HUES48 (cell line): Measurements from ENCODE around the gene NFX1.
"Not testable (repeated sequence)": the region's sequence is repeated elsewhere in the genome, so short reads cannot be mapped to it uniquely, and the experiment has no call there.

Source experiments
- H3K27ac ChIP-seq: one replicate; pipeline ENCODE4 v1.7.0; 2013; ENCODE audit warnings: low read depth, low read length, inconsistent platforms
- H3K27me3 ChIP-seq: 2 replicates; pipeline ENCODE4 v1.6.1; 2013; ENCODE audit warnings: mild to moderate bottlenecking, low read length; ENCODE audit not compliant: control insufficient read depth, insufficient read depth
- H3K36me3 ChIP-seq: 2 replicates; pipeline ENCODE4 v1.6.1; 2013; ENCODE audit warnings: low read length; ENCODE audit not compliant: control insufficient read depth, insufficient read depth
- H3K4me1 ChIP-seq: 2 replicates; pipeline ENCODE4 v1.6.1; 2013; ENCODE audit warnings: mild to moderate bottlenecking, low read length; ENCODE audit not compliant: control insufficient read depth, insufficient read depth
- H3K4me3 ChIP-seq: 2 replicates; pipeline ENCODE4 v1.5.1; 2013; ENCODE audit warnings: mild to moderate bottlenecking, low read depth, low read length
- H3K9ac ChIP-seq: 2 replicates; pipeline ENCODE4 v1.6.1; 2013; ENCODE audit warnings: mild to moderate bottlenecking, low read depth, low read length, moderate library complexity
- H3K9me3 ChIP-seq: 2 replicates; pipeline ENCODE4 v1.6.1; 2013; ENCODE audit warnings: low read length; ENCODE audit not compliant: control insufficient read depth, insufficient read depth

The NFX1 gene

GRCh38 chr9:33310748-33311147 is 20.4 kb downstream of the NFX1 start:
- no peaks in the 10 kb centered on the region for H3K27me3 ChIP-seq
- H3K4me3 ChIP-seq = no peak overlapping the region
- no peaks in the 10 kb centered on the region for H3K9me3 ChIP-seq
- H3K9ac ChIP-seq = no peak overlapping the region
- no peaks in the 10 kb centered on the region for H3K4me1 ChIP-seq
- no peak overlapping the region for H3K27ac ChIP-seq
- H3K36me3 ChIP-seq = peaks cover 97% of the 10 kb centered on the region

DNA sequence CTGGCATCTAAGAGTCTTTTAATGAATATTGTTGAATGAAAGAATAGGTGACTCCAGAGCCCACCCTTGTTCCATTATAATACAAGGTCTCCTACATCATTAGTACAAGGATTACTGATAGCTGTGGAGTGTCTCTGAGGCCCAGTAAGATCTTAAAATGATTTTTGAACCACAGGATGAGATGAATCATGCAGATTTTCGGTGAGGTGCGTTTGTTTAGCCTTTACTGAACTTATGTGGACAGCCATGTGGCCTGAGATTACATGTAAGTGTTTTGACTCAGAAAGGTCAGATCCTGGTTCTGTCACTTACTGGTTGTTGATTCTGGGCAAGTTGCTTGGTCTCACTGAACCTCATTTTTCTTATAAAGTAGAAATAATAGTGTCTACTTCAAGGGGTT is 21.6 kb downstream of the NFX1 start:
- no peaks in the 10 kb centered on the region for H3K27me3 ChIP-seq
- H3K27ac ChIP-seq = no peak overlapping the region
- peaks cover 96% of the 10 kb centered on the region for H3K36me3 ChIP-seq
- no peaks in the 10 kb centered on the region for H3K4me1 ChIP-seq
- H3K4me3 ChIP-seq = no peak overlapping the region
- H3K9ac ChIP-seq = no peak overlapping the region
- H3K9me3 ChIP-seq = no peaks in the 10 kb centered on the region

- H3K27ac ChIP-seq = no peak overlapping the region
- H3K4me3 ChIP-seq = no peak overlapping the region
- H3K9me3 ChIP-seq = no peaks in the 10 kb centered on the region
- peaks cover 93% of the 10 kb centered on the region for H3K36me3 ChIP-seq
- H3K4me1 ChIP-seq = no peaks in the 10 kb centered on the region
- H3K27me3 ChIP-seq = no peaks in the 10 kb centered on the region
- no peak overlapping the region for H3K9ac ChIP-seq
Observed at GRCh38 chr9:33315371-33315770, 25.1 kb downstream of the NFX1 start.

DNA sequence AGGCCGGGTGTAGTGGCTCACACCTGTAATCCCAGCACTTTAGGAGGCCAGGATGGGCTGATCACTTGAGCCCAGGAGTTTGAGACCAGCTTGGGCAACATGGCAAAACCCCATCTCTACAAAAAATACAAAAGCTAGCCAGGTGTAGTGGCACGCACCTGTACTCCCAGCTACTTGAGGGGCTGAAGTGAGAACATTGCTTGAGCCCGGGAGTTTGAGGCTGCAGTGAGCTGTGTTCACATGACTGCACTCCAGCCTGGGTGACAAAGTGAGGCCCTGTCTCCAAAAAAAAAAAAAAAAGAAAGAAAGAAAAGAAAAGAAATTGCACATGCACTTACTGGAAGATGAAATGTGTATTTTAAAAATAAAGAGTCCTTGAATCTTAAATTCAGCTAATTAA is 26.8 kb downstream of the NFX1 start:
- not testable (repeated sequence) for H3K9ac ChIP-seq, H3K9me3 ChIP-seq, H3K27ac ChIP-seq, H3K4me3 ChIP-seq, H3K4me1 ChIP-seq, H3K27me3 ChIP-seq
- peaks cover 93% of the 10 kb centered on the region for H3K36me3 ChIP-seq

DNA sequence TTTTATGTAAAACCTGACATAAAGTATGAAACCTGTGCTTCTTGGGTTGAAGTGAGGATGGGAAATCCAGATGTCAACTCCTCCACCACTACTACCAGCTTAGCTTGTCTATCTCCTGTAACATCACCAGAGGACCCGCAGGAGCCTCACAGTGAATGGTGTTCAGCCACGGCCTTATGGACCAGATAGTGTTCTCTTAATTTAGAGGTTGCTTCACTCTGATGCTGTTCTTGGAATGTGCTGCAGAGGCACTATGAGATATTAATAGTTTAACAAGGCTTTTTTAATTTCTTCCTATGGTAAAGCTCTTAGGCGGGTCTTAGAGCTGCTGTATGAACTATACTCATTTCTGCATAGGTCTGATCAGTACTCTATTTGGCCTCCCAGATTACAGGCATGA is 27.9 kb downstream of the NFX1 start:
- no peak overlapping the region for H3K9ac ChIP-seq
- no peaks in the 10 kb centered on the region for H3K4me1 ChIP-seq
- no peak overlapping the region for H3K27ac ChIP-seq
- H3K27me3 ChIP-seq = no peaks in the 10 kb centered on the region
- H3K4me3 ChIP-seq = no peak overlapping the region
- H3K36me3 ChIP-seq = peaks cover 93% of the 10 kb centered on the region
- no peaks in the 10 kb centered on the region for H3K9me3 ChIP-seq

DNA sequence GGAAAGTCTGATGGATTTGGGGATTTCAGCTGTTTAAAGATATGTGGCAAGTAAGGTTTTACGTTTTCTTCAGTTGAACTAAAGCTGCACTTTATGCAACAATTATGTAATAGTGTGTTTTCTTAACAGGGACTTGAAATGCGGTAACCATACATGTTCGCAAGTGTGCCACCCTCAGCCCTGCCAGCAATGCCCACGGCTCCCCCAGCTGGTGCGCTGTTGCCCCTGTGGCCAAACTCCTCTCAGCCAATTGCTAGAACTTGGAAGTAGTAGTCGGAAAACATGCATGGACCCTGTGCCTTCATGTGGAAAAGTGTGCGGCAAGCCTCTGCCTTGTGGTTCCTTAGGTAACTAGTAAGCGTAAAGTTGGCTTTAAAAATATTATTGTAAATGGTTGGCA is 28.5 kb downstream of the NFX1 start:
- Histone ChIP-seq H3K4me3 (no peak overlapping the region), H3K9ac (no peak overlapping the region), H3K27me3 (no peaks in the 10 kb centered on the region), H3K4me1 (no peaks in the 10 kb centered on the region), H3K36me3 (peaks cover 88% of the 10 kb centered on the region), H3K9me3 (no peaks in the 10 kb centered on the region), H3K27ac (no peak overlapping the region)

DNA sequence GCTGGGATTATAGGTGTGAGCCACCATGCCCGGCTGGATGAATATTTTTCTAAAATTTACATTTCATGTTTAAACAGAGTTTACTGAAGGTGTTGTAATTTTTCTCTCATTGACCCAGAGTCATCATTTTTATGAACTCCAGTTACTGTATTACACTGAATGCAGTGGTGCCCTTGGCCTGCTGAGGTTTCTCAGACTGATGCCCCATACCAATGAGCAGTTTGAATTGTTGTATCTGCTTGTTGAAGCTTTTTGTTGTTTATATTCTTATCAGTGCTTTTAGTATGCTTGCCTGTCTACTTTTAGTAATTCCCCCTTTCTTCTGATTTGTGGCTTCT is 29.9 kb downstream of the NFX1 start:
- Histone ChIP-seq H3K9me3 (no peaks in the 10 kb centered on the region), H3K27ac (no peak overlapping the region), H3K4me3 (no peak overlapping the region), H3K27me3 (no peaks in the 10 kb centered on the region), H3K36me3 (peaks cover 76% of the 10 kb centered on the region), H3K4me1 (no peaks in the 10 kb centered on the region), H3K9ac (no peak overlapping the region)

GRCh38 chr9:33320568-33321261 is 30.4 kb downstream of the NFX1 start:
- H3K27me3 ChIP-seq = no peaks in the 10 kb centered on the region
- no peak overlapping the region for H3K9ac ChIP-seq
- H3K9me3 ChIP-seq = no peaks in the 10 kb centered on the region
- no peak overlapping the region for H3K27ac ChIP-seq
- H3K4me1 ChIP-seq = no peaks in the 10 kb centered on the region
- H3K36me3 ChIP-seq = peaks cover 72% of the 10 kb centered on the region
- no peak overlapping the region for H3K4me3 ChIP-seq

- no peaks in the 10 kb centered on the region for H3K9me3 ChIP-seq
- H3K9ac ChIP-seq = no peak overlapping the region
- no peaks in the 10 kb centered on the region for H3K27me3 ChIP-seq
- H3K27ac ChIP-seq = no peak overlapping the region
- H3K36me3 ChIP-seq = peaks cover 59% of the 10 kb centered on the region
- no peaks in the 10 kb centered on the region for H3K4me1 ChIP-seq
- no peak overlapping the region for H3K4me3 ChIP-seq
Observed at GRCh38 chr9:33329117-33329563, 38.8 kb downstream of the NFX1 start.

DNA sequence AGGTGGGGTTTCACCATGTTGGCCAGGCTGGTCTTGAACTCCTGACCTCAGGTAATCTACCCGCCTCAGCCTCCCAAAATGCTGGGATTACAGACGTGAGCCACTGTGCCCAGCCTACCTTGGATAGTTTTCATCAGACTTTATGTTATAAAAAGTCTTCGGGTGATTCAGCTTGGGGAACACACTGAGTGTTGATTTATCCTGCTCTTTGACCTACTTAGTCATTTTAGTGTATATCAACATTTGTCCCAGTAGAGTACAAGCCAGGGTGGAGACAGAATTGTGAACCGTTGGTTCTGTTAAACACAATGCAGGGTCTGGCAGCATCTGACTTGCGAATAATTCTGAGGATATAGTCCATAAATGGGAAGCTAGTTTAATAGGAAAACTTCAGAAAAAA is 39.7 kb downstream of the NFX1 start:
- H3K4me3 ChIP-seq = no peak overlapping the region
- H3K4me1 ChIP-seq = no peaks in the 10 kb centered on the region
- H3K36me3 ChIP-seq = peaks cover 64% of the 10 kb centered on the region
- H3K9me3 ChIP-seq = no peaks in the 10 kb centered on the region
- no peak overlapping the region for H3K27ac ChIP-seq
- no peak overlapping the region for H3K9ac ChIP-seq
- no peaks in the 10 kb centered on the region for H3K27me3 ChIP-seq

DNA sequence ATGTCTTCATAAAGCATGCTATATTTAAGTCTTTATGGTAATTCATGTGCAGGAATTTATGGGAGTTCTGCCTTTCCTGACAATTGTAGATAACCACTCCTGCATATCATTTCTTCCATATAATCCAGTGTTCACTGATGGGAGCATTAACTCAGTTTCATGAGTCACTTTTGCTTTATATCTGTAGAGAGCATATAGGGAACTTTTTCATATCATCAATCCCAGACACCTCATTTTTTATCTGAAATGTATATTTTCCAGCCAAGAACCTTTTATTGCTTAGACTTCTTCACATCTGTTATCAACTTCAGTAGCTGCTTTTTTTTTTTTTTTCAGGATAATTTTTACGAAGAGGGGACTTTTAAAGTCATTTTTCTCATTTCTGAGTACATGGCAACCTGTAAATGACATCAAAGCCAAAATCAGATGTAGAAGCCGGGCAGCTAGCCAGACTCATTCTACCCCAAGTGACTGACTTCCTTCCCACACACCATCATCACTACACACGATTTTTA is 41.1 kb downstream of the NFX1 start:
- H3K36me3 ChIP-seq = peaks cover 64% of the 10 kb centered on the region
- no peaks in the 10 kb centered on the region for H3K4me1 ChIP-seq
- no peak overlapping the region for H3K4me3 ChIP-seq
- no peak overlapping the region for H3K27ac ChIP-seq
- H3K9ac ChIP-seq = no peak overlapping the region
- no peaks in the 10 kb centered on the region for H3K9me3 ChIP-seq
- no peaks in the 10 kb centered on the region for H3K27me3 ChIP-seq
